Activated B cell treated with CpG ODN at 0.5 μM for 24 hours (primary cell): ENCODE data around the gene IGLL1. TPM values are rescaled to one million over a fixed set of nuclear protein-coding genes. Genes with fewer than 3 reads are reported as not detected.

Experiments
- ATAC-seq: fragments of 200-7000 bp; cut with Tn5 transposase; one replicate; pipeline ENCODE4 v1.10.0; 2021; ENCODE audit warnings: low read depth, mild to moderate bottlenecking, moderate library complexity
- CTCF ChIA-PET: fragments of 350-600 bp; sonication (Branson Sonifier 250); formaldehyde crosslinking; loops from one replicate; lab custom pipeline; 2021; ENCODE audit warnings: antibody characterized with exemption; lab: Charles Lee
- POLR2A ChIA-PET: fragments of 350-600 bp; sonication (Branson Sonifier 250); formaldehyde crosslinking; loops from one replicate; lab custom pipeline; 2021; ENCODE audit warnings: antibody characterized with exemption; lab: Charles Lee
- DNase-seq: peaks from one replicate; pipeline ENCODE4 v3.0.0; 2022
- H3K27ac Mint-ChIP-seq: one replicate; pipeline ENCODE4 v1.8.0; 2020; ENCODE audit warnings: mixed read lengths
- H3K27me3 Mint-ChIP-seq: one replicate; pipeline ENCODE4 v1.8.0; 2021; ENCODE audit warnings: mixed read lengths
- H3K36me3 Mint-ChIP-seq: one replicate; pipeline ENCODE4 v1.8.0; 2021; ENCODE audit warnings: low read depth, mixed read lengths
- H3K4me1 Mint-ChIP-seq: one replicate; pipeline ENCODE4 v1.8.0; 2021; ENCODE audit warnings: mixed read lengths
- H3K4me3 Mint-ChIP-seq: one replicate; pipeline ENCODE4 v1.8.0; 2020; ENCODE audit warnings: mild to moderate bottlenecking, mixed read lengths
- H3K9me3 Mint-ChIP-seq: one replicate; pipeline ENCODE4 v1.8.0; 2020; ENCODE audit warnings: mixed read lengths
- intact Hi-C: fragments of 100-400 bp; cut with micrococcal nuclease; formaldehyde crosslinking; loops from one replicate; pipeline ENCODE4 v1.15.1; 2024
- total RNA-seq: library from RNA; stranded (reverse); gene quantifications from 2 replicates; pipeline ENCODE4 v1.2.3, GENCODE V29; 2022
- TF ChIP-seq, protein P1 (sequence below): fragments of 200-600 bp; IDR thresholded peaks from one replicate; pipeline ENCODE4 v1.8.0; 2022; ENCODE audit warnings: antibody characterized with exemption, mild to moderate bottlenecking

Gene IGLL1
- total RNA-seq, 1 donor from 2014 or later, result not detected

DNA sequence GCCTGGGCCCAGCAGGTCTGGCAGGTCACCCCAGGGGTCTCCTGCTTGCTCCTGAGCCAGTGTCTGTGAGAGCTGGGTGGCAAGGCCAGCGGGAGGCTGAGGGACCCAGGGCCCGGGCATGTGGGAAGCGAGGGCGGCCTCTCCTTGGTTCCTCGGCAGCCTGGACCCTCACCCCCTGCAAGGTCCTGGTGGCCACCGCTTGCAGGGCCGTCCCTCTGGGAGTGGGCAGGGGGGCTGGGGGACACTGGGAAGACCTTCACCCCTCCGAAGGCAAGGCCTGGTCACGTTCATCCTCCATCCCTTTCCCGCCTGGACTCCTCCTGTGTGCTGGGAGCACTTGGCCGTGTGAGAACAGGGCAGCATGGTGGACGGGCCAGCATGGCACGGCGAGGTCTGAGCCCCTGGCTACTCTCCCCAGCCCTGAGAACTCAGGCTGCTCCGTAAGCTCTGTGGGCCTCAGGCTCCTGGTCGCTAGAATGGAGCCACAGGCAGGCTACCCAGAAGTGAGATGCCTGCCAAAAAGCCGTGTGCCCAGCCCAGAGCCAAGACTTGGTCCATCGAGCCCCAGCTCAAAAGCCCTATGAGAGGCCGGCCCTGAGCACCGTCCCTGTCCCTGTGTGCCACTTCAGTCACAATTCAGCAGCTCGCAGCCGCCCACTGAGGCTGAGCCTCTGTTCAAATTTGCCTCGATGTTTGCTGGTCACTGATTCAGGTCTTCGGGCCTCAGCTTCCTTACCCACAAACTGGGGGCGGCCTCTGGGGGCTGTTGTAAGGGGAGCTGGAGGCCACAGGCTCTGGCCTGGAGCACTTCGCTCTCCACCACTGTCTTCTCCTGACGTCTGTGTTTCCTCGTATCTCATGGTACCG, 45.0 kb downstream of the IGLL1 start:
- intact Hi-C loops, result no loop called here
- Mint-ChIP-seq H3K27ac (peak overlapping the region; percentile 62), H3K9me3 (no peaks in the 10 kb centered on the region), H3K27me3 (peaks cover 4% of the 10 kb centered on the region), H3K4me1 (peaks cover 24% of the 10 kb centered on the region), H3K36me3 (no peaks in the 10 kb centered on the region), H3K4me3 (no peak overlapping the region)
- POLR2A ChIA-PET, result no interaction called here
- DNase-seq, result no peak
- TF ChIP-seq, protein P1, sequence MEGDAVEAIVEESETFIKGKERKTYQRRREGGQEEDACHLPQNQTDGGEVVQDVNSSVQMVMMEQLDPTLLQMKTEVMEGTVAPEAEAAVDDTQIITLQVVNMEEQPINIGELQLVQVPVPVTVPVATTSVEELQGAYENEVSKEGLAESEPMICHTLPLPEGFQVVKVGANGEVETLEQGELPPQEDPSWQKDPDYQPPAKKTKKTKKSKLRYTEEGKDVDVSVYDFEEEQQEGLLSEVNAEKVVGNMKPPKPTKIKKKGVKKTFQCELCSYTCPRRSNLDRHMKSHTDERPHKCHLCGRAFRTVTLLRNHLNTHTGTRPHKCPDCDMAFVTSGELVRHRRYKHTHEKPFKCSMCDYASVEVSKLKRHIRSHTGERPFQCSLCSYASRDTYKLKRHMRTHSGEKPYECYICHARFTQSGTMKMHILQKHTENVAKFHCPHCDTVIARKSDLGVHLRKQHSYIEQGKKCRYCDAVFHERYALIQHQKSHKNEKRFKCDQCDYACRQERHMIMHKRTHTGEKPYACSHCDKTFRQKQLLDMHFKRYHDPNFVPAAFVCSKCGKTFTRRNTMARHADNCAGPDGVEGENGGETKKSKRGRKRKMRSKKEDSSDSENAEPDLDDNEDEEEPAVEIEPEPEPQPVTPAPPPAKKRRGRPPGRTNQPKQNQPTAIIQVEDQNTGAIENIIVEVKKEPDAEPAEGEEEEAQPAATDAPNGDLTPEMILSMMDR, result no peak
- no peak for ATAC-seq
- CTCF ChIA-PET, result interaction anchor here (0.6 kb wide), 1 partner anchor 242 kb away, joined by 3 read pairs; no protein-coding TSS in a partner anchor

DNA sequence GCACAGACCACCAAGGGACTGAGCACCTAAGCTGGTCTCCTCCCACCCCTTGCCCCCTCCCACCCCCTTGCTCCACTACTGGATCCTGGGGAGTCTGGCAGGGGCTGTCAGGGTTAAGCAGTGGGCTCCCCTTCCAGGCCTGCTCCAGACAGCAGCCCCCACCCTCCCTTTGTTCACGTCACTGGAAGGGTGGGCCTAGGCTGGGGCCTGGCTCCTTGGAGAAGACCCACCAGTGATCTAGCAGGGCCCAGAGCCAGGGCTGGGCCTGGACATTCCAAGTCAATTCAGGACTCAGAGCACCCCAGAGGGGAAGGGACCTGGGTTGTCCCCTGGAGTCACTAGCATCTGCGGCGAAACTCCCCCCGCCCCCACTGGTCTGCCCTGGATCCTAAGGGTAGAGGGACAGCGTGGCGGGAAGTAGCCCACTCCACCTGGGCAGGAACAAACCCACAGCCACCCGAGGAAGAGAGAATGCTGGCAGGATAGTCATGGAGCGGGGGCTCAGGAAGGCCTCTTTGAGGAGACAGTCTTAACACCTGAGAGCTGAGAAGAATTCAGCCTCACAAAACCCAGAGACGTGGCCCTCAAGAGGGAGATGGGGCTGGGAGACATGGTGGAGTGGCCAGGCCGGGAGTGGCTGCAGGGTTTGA, 45.8 kb downstream of the IGLL1 start:
- ChIA-PET POLR2A (no interaction called here), CTCF (no interaction called here)
- ATAC-seq (no peak), DNase-seq (peak; percentile 11)
- H3K27ac Mint-ChIP-seq, result no peak overlapping the region
- no peak overlapping the region for H3K4me3 Mint-ChIP-seq
- peaks cover 4% of the 10 kb centered on the region for H3K27me3 Mint-ChIP-seq
- peaks cover 20% of the 10 kb centered on the region for H3K4me1 Mint-ChIP-seq
- H3K9me3 Mint-ChIP-seq, result no peaks in the 10 kb centered on the region
- H3K36me3 Mint-ChIP-seq, result no peaks in the 10 kb centered on the region
- intact Hi-C loops, result no loop called here
- TF ChIP-seq, protein P1, result no peak

DNA sequence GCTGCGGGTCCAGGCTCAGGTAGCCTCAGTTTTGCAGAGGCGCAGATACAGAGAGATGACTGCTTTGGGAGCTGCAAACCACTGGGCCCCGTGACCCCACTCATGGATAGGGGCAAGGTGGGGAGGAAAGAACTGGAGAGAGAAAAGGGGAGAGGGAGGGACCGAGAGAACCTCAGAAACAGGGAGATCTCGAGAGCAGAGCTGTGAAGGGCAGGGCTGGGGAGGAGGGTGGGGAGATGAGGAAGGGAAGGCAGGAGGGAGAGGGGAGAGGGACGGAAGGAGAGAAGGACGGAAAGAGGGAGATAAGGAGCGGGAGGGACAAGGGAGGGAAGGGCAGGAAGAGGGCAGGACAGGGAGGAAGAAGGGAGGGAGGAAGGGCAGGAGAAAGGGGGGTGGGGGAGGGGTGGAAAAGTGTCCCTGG, 46.3 kb downstream of the IGLL1 start:
- TF ChIP-seq, protein P1, result no peak
- H3K4me3 Mint-ChIP-seq, result no peak overlapping the region
- POLR2A ChIA-PET, result no interaction called here
- ATAC-seq (no peak), DNase-seq (peak; percentile 4)
- H3K36me3 Mint-ChIP-seq, result no peaks in the 10 kb centered on the region
- no peak overlapping the region for H3K27ac Mint-ChIP-seq
- H3K9me3 Mint-ChIP-seq, result no peaks in the 10 kb centered on the region
- peaks cover 8% of the 10 kb centered on the region for H3K27me3 Mint-ChIP-seq
- CTCF ChIA-PET, result no interaction called here
- peaks cover 16% of the 10 kb centered on the region for H3K4me1 Mint-ChIP-seq
- intact Hi-C loops, result no loop called here

DNA sequence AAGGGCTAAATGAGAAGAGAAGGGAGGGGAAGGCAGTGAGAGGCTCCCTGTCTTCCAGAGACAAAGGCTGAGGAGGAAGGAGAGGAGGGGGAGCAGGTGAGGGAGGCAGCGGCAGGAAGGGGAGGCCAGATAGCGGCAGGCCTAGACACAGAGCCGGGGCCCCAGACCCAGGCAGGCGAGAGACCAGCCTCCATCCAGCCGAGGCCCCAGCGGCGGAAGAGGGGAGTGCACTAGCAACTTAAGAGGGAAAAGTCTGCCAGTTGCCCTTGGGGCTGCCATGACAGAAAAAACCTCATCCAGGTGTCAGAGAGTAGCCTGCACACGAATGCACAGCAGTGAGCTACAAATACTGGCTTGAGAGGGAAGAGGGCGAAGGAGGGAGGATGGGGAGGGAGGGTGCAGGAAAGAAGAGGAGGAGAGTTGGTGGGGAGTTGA, 46.7 kb downstream of the IGLL1 start:
- TF ChIP-seq, protein P1, result no peak
- no peak overlapping the region for H3K4me3 Mint-ChIP-seq
- intact Hi-C loops, result no loop called here
- H3K27me3 Mint-ChIP-seq, result peaks cover 9% of the 10 kb centered on the region
- H3K9me3 Mint-ChIP-seq, result no peaks in the 10 kb centered on the region
- no peak overlapping the region for H3K27ac Mint-ChIP-seq
- ATAC-seq (peak; percentile 64), DNase-seq (no peak)
- H3K36me3 Mint-ChIP-seq, result no peaks in the 10 kb centered on the region
- ChIA-PET CTCF (no interaction called here), POLR2A (no interaction called here)
- H3K4me1 Mint-ChIP-seq, result peaks cover 20% of the 10 kb centered on the region

DNA sequence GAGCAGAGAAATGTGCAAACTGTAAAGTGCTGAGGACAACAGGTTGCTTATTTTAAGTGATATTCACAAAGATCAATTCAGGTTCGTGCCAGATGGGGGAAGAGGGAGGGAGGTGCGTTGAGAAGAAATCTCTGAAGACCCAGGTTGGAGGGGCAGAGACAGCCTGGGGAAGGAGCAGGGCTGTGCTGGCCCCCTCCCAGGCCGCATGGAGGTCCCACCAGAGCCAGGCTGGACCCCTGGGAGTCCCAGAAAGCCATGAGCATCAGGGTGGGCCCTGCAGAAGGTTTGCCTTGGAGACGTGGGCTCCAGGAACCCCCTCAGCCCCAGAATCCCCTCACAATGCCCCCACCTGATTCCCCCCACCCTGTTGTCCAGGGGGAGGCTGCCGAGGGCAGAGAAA, 47.4 kb downstream of the IGLL1 start:
- no peaks in the 10 kb centered on the region for H3K36me3 Mint-ChIP-seq

More for the DNA sequence above, 47.4 kb downstream of the IGLL1 start:
- Mint-ChIP-seq H3K4me3 (no peak overlapping the region), H3K4me1 (peaks cover 24% of the 10 kb centered on the region), H3K9me3 (no peaks in the 10 kb centered on the region), H3K27ac (no peak overlapping the region), H3K27me3 (peaks cover 9% of the 10 kb centered on the region)
- DNase-seq, result no peak
- ChIA-PET POLR2A (no interaction called here), CTCF (no interaction called here)
- TF ChIP-seq, protein P1, result no peak
- no peak for ATAC-seq
- intact Hi-C loops, result no loop called here
